GM23338 (cell line): ENCODE measurements around the gene CEBPB.

Source experiments
- CREB1 ChIP-seq: fragments of 250-450 bp; sonication (Bioruptor Pico); IDR thresholded peaks from 2 replicates; pipeline ENCODE4 v1.5.0; 2020; ENCODE audit warnings: low read depth, mild to moderate bottlenecking, moderate library complexity
- EZH2 ChIP-seq: fragments of 200-600 bp; sonication (generic); IDR thresholded peaks from one replicate; pipeline ENCODE4 v1.8.0; 2017; ENCODE audit warnings: antibody characterized with exemption, mild to moderate bottlenecking, low read depth; ENCODE audit not compliant: unreplicated experiment
- EZH2phosphoT487 ChIP-seq: fragments of 200-600 bp; sonication (generic); IDR thresholded peaks from one replicate; pipeline ENCODE4 v1.8.1; 2018; ENCODE audit warnings: antibody characterized with exemption; ENCODE audit not compliant: unreplicated experiment
- JUNB ChIP-seq: IDR thresholded peaks from one replicate; pipeline ENCODE4 v1.6.1; 2016; ENCODE audit warnings: antibody characterized with exemption; ENCODE audit not compliant: unreplicated experiment
- POLR2AphosphoS5 ChIP-seq: IDR thresholded peaks from 2 replicates; pipeline ENCODE4 v1.6.1; 2016; ENCODE audit warnings: antibody characterized with exemption, low read depth
- ZNF114 ChIP-seq: fragments of 250-450 bp; sonication (Bioruptor Pico); IDR thresholded peaks from 2 replicates; pipeline ENCODE4 v1.5.0; 2020; ENCODE audit warnings: mild to moderate bottlenecking, moderate library complexity
- TF ChIP-seq, protein P1 (sequence below), 2 experiments: fragments of 200-600 bp in 1 of 2; sonication (generic) in 1 of 2; conservative IDR thresholded peaks; 2 replicates each; pipeline versions ENCODE4 v1.5.1 to v1.6.1; 2016 to 2017; ENCODE audit warnings: antibody characterized with exemption in 2 of 2, low read depth in 2 of 2, mild to moderate bottlenecking in 2 of 2, moderate library complexity in 1 of 2
- TF ChIP-seq, protein P2 (sequence below): IDR thresholded peaks from one replicate; pipeline ENCODE4 v1.6.1; 2018; ENCODE audit warnings: antibody characterized with exemption; ENCODE audit not compliant: unreplicated experiment
- TF ChIP-seq, protein P3 (sequence below): fragments of 250-450 bp; sonication (Bioruptor Pico); IDR thresholded peaks from 2 replicates; pipeline ENCODE4 v1.5.0; 2020; ENCODE audit warnings: mild to moderate bottlenecking, moderate library complexity
- TF ChIP-seq, protein P4 (sequence below): IDR thresholded peaks from 2 replicates; pipeline ENCODE4 v1.6.1; 2016; ENCODE audit warnings: antibody characterized with exemption

DNA sequence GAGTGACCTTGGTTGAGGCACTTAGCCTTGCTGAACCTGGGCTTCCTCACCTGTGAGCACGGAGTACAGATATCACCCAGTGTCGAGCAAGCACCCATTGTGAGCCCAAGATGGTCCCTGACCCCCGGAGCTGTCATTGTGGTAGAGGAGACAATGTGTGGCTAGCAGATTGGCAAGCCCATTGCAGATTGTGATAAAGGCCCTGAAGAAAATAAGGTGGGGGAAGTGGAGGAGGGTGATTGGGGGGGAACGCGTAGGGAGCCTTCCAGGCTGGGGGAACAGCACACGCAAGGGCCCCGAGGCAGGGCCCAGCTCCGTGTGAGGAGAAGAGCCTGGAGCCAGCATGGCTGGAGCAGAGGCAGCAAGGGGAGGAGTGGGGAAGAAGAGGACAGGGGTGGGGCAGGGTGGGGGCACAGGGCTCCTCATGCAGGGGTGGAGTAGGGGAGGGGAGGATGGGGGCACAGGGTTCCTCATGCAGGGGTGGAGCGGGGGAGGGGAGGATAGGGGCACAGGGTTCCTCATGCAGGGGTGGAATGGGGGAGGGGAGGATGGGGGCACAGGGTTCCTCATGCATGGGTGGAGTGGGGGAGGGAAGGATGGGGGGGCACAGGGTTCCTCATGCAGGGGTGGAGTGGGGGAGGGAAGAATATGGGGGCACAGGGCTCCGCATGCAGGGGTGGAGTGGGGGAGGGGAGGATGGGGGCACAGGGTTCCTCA is 7.0 kb downstream of the CEBPB start:
- TF ChIP-seq, protein P1, sequence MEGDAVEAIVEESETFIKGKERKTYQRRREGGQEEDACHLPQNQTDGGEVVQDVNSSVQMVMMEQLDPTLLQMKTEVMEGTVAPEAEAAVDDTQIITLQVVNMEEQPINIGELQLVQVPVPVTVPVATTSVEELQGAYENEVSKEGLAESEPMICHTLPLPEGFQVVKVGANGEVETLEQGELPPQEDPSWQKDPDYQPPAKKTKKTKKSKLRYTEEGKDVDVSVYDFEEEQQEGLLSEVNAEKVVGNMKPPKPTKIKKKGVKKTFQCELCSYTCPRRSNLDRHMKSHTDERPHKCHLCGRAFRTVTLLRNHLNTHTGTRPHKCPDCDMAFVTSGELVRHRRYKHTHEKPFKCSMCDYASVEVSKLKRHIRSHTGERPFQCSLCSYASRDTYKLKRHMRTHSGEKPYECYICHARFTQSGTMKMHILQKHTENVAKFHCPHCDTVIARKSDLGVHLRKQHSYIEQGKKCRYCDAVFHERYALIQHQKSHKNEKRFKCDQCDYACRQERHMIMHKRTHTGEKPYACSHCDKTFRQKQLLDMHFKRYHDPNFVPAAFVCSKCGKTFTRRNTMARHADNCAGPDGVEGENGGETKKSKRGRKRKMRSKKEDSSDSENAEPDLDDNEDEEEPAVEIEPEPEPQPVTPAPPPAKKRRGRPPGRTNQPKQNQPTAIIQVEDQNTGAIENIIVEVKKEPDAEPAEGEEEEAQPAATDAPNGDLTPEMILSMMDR (conservative IDR thresholded peaks at IDR 0.05; ENCODE audit: low read depth in 2 of 2), result no peak
- TF ChIP-seq EZH2 (no peak), EZH2phosphoT487 (no peak), JUNB (no peak), CREB1 (CRISPR knock-in tag) (no peak), POLR2AphosphoS5 (no peak), ZNF114 (no peak)
- TF ChIP-seq, protein P2, sequence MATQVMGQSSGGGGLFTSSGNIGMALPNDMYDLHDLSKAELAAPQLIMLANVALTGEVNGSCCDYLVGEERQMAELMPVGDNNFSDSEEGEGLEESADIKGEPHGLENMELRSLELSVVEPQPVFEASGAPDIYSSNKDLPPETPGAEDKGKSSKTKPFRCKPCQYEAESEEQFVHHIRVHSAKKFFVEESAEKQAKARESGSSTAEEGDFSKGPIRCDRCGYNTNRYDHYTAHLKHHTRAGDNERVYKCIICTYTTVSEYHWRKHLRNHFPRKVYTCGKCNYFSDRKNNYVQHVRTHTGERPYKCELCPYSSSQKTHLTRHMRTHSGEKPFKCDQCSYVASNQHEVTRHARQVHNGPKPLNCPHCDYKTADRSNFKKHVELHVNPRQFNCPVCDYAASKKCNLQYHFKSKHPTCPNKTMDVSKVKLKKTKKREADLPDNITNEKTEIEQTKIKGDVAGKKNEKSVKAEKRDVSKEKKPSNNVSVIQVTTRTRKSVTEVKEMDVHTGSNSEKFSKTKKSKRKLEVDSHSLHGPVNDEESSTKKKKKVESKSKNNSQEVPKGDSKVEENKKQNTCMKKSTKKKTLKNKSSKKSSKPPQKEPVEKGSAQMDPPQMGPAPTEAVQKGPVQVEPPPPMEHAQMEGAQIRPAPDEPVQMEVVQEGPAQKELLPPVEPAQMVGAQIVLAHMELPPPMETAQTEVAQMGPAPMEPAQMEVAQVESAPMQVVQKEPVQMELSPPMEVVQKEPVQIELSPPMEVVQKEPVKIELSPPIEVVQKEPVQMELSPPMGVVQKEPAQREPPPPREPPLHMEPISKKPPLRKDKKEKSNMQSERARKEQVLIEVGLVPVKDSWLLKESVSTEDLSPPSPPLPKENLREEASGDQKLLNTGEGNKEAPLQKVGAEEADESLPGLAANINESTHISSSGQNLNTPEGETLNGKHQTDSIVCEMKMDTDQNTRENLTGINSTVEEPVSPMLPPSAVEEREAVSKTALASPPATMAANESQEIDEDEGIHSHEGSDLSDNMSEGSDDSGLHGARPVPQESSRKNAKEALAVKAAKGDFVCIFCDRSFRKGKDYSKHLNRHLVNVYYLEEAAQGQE, result no peak
- TF ChIP-seq, protein P3, sequence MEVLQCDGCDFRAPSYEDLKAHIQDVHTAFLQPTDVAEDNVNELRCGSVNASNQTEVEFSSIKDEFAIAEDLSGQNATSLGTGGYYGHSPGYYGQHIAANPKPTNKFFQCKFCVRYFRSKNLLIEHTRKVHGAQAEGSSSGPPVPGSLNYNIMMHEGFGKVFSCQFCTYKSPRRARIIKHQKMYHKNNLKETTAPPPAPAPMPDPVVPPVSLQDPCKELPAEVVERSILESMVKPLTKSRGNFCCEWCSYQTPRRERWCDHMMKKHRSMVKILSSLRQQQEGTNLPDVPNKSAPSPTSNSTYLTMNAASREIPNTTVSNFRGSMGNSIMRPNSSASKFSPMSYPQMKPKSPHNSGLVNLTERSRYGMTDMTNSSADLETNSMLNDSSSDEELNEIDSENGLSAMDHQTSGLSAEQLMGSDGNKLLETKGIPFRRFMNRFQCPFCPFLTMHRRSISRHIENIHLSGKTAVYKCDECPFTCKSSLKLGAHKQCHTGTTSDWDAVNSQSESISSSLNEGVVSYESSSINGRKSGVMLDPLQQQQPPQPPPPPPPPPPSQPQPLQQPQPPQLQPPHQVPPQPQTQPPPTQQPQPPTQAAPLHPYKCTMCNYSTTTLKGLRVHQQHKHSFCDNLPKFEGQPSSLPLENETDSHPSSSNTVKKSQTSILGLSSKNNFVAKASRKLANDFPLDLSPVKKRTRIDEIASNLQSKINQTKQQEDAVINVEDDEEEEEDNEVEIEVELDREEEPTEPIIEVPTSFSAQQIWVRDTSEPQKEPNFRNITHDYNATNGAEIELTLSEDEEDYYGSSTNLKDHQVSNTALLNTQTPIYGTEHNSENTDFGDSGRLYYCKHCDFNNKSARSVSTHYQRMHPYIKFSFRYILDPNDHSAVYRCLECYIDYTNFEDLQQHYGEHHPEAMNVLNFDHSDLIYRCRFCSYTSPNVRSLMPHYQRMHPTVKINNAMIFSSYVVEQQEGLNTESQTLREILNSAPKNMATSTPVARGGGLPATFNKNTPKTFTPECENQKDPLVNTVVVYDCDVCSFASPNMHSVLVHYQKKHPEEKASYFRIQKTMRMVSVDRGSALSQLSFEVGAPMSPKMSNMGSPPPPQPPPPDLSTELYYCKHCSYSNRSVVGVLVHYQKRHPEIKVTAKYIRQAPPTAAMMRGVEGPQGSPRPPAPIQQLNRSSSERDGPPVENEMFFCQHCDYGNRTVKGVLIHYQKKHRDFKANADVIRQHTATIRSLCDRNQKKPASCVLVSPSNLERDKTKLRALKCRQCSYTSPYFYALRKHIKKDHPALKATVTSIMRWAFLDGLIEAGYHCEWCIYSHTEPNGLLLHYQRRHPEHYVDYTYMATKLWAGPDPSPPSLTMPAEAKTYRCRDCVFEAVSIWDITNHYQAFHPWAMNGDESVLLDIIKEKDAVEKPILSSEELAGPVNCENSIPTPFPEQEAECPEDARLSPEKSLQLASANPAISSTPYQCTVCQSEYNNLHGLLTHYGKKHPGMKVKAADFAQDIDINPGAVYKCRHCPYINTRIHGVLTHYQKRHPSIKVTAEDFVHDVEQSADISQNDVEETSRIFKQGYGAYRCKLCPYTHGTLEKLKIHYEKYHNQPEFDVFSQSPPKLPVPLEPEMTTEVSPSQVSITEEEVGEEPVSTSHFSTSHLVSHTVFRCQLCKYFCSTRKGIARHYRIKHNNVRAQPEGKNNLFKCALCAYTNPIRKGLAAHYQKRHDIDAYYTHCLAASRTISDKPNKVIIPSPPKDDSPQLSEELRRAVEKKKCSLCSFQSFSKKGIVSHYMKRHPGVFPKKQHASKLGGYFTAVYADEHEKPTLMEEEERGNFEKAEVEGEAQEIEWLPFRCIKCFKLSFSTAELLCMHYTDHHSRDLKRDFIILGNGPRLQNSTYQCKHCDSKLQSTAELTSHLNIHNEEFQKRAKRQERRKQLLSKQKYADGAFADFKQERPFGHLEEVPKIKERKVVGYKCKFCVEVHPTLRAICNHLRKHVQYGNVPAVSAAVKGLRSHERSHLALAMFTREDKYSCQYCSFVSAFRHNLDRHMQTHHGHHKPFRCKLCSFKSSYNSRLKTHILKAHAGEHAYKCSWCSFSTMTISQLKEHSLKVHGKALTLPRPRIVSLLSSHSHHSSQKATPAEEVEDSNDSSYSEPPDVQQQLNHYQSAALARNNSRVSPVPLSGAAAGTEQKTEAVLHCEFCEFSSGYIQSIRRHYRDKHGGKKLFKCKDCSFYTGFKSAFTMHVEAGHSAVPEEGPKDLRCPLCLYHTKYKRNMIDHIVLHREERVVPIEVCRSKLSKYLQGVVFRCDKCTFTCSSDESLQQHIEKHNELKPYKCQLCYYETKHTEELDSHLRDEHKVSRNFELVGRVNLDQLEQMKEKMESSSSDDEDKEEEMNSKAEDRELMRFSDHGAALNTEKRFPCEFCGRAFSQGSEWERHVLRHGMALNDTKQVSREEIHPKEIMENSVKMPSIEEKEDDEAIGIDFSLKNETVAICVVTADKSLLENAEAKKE (CRISPR knock-in tag), result no peak
- TF ChIP-seq, protein P4, sequence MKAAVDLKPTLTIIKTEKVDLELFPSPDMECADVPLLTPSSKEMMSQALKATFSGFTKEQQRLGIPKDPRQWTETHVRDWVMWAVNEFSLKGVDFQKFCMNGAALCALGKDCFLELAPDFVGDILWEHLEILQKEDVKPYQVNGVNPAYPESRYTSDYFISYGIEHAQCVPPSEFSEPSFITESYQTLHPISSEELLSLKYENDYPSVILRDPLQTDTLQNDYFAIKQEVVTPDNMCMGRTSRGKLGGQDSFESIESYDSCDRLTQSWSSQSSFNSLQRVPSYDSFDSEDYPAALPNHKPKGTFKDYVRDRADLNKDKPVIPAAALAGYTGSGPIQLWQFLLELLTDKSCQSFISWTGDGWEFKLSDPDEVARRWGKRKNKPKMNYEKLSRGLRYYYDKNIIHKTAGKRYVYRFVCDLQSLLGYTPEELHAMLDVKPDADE, result no peak
